ENCODE measurements around the gene KLHL9.

The KLHL9 gene

GRCh38 chr9:21294364-21294774 lies 40.8 kb downstream of the KLHL9 start:
- TF ChIP-seq POLR2AphosphoS5 (IDR thresholded peaks at IDR 0.05; ENCODE audit: low read depth) = no peak
- TF ChIP-seq GABPA (IDR thresholded peaks at IDR 0.05; ENCODE audit: low read depth) = no peak
- no peak for TF ChIP-seq REST (IDR thresholded peaks at IDR 0.05; ENCODE audit: insufficient replicate concordance, low read depth)
- no peak for TF ChIP-seq CTCF (IDR thresholded peaks at IDR 0.05; ENCODE audit: insufficient read depth, low read length)
- TF ChIP-seq SPI1 (IDR thresholded peaks at IDR 0.05; ENCODE audit: borderline replicate concordance, low read depth) = no peak
- Histone ChIP-seq H3K27ac (replicated peaks) (no peak overlapping the region), H3K27me3 (ENCODE audit: insufficient read depth, poor library complexity, severe bottlenecking) (no peaks in the 10 kb centered on the region), H3K4me3 (replicated peaks; ENCODE audit: insufficient read depth, low read length) (no peak overlapping the region)
- peak in 1 of 2 experiments; percentile 9 for DNase-seq (ENCODE audit: low read depth in 1 of 2, low spot score in 1 of 2)

GRCh38 chr9:21289848-21290247 lies 45.4 kb downstream of the KLHL9 start:
- Histone ChIP-seq H3K4me3 (replicated peaks; ENCODE audit: insufficient read depth, low read length) (no peak overlapping the region), H3K27me3 (ENCODE audit: insufficient read depth, poor library complexity, severe bottlenecking) (no peaks in the 10 kb centered on the region), H3K27ac (replicated peaks) (no peak overlapping the region)
- TF ChIP-seq POLR2AphosphoS5 (IDR thresholded peaks at IDR 0.05; ENCODE audit: low read depth) = no peak
- TF ChIP-seq REST (IDR thresholded peaks at IDR 0.05; ENCODE audit: insufficient replicate concordance, low read depth) = no peak
- no peak for TF ChIP-seq SPI1 (IDR thresholded peaks at IDR 0.05; ENCODE audit: borderline replicate concordance, low read depth)
- TF ChIP-seq CTCF (IDR thresholded peaks at IDR 0.05; ENCODE audit: insufficient read depth, low read length) = no peak
- no peak for TF ChIP-seq GABPA (IDR thresholded peaks at IDR 0.05; ENCODE audit: low read depth)
- no peak for DNase-seq (ENCODE audit: low read depth in 1 of 2, low spot score in 1 of 2)

- peak overlapping the region; percentile 45 for H3K27ac ChIP-seq (replicated peaks)
- TF ChIP-seq GABPA (IDR thresholded peaks at IDR 0.05; ENCODE audit: low read depth) = no peak
- TF ChIP-seq SPI1 (IDR thresholded peaks at IDR 0.05; ENCODE audit: borderline replicate concordance, low read depth) = peak; percentile 84
- peak in 1 of 2 experiments; percentile 17 for DNase-seq (ENCODE audit: low read depth in 1 of 2, low spot score in 1 of 2)
- no peak overlapping the region for H3K4me3 ChIP-seq (replicated peaks; ENCODE audit: insufficient read depth, low read length)
- H3K27me3 ChIP-seq (ENCODE audit: insufficient read depth, poor library complexity, severe bottlenecking) = no peaks in the 10 kb centered on the region
Observed at GRCh38 chr9:21287280-21287679, 47.9 kb downstream of the KLHL9 start.

- H3K27ac ChIP-seq (replicated peaks) = peak overlapping the region; percentile 45
- no peak overlapping the region for H3K4me3 ChIP-seq (replicated peaks; ENCODE audit: insufficient read depth, low read length)
- no peak for TF ChIP-seq POLR2AphosphoS5 (IDR thresholded peaks at IDR 0.05; ENCODE audit: low read depth)
- TF ChIP-seq GABPA (IDR thresholded peaks at IDR 0.05; ENCODE audit: low read depth) = no peak
- TF ChIP-seq REST (IDR thresholded peaks at IDR 0.05; ENCODE audit: insufficient replicate concordance, low read depth) = no peak
- peak; percentile 65; the same call in 1 of the 2 replicates for TF ChIP-seq SPI1 (IDR thresholded peaks at IDR 0.05; ENCODE audit: borderline replicate concordance, low read depth)
- no peak for TF ChIP-seq CTCF (IDR thresholded peaks at IDR 0.05; ENCODE audit: insufficient read depth, low read length)
- DNase-seq (ENCODE audit: low read depth in 1 of 2, low spot score in 1 of 2) = peak in 1 of 2 experiments; percentile 67
- H3K27me3 ChIP-seq (ENCODE audit: insufficient read depth, poor library complexity, severe bottlenecking) = no peaks in the 10 kb centered on the region
Observed at GRCh38 chr9:21286659-21287058, 48.5 kb downstream of the KLHL9 start.

Data from HL-60 (cell line).